ENCODE results near the gene WRNIP1.
A peak's percentile ranks its signal among the peaks of the same experiment; 100 is the strongest.

The WRNIP1 gene

GRCh38 chr6:2725364-2725988 lies 39.7 kb upstream of the WRNIP1 start:
- ATAC-seq: no peak
- TF ChIP-seq, protein P1, sequence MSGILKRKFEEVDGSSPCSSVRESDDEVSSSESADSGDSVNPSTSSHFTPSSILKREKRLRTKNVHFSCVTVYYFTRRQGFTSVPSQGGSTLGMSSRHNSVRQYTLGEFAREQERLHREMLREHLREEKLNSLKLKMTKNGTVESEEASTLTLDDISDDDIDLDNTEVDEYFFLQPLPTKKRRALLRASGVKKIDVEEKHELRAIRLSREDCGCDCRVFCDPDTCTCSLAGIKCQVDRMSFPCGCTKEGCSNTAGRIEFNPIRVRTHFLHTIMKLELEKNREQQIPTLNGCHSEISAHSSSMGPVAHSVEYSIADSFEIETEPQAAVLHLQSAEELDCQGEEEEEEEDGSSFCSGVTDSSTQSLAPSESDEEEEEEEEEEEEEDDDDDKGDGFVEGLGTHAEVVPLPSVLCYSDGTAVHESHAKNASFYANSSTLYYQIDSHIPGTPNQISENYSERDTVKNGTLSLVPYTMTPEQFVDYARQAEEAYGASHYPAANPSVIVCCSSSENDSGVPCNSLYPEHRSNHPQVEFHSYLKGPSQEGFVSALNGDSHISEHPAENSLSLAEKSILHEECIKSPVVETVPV (CRISPR knock-in tag; IDR thresholded peaks at IDR 0.05): no peak
- no peak for TF ChIP-seq ZNF565 (CRISPR knock-in tag; conservative IDR thresholded peaks at IDR 0.05; ENCODE audit: low read depth)

DNA sequence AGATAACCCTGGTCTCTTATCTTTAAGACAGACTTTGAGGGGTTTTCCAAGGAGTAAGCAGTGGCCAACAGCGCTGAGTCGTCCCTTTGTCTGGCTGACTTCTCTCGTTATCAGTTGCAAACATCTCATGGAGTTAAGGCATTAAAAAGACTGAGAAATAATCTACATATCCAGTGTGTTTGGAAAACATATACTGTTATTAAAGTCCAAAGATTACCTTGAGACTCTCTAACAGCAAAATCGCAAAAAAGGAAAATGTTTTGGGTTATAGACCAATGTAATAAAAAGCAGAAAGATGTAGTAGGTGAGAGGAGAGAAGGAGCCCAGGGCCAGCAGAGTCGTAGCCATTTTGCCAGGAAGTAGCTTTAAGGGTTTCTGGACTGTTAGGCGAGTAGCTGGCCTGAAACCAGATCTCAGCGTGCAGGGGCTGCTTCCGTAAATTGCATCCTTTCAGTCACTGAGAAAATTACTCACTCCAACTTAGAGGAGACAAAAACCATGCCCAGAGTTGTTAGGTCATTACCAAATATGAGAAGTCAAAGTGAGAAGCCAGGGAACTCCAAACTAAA lies 39.1 kb upstream of the WRNIP1 start:
- TF ChIP-seq RARB (CRISPR knock-in tag; IDR thresholded peaks at IDR 0.05) (no peak), ZFP3 (CRISPR knock-in tag; IDR thresholded peaks at IDR 0.05) (no peak), ISL1 (CRISPR knock-in tag; IDR thresholded peaks at IDR 0.05) (no peak), OSR1 (CRISPR knock-in tag; IDR thresholded peaks at IDR 0.05) (no peak), BACH2 (CRISPR knock-in tag; IDR thresholded peaks at IDR 0.05; ENCODE audit: borderline replicate concordance) (no peak), ZNF8 (CRISPR knock-in tag; IDR thresholded peaks at IDR 0.05) (no peak), ARNTL (CRISPR knock-in tag; IDR thresholded peaks at IDR 0.05; ENCODE audit: borderline replicate concordance, low read depth) (no peak), ZNF565 (CRISPR knock-in tag; conservative IDR thresholded peaks at IDR 0.05; ENCODE audit: low read depth) (no peak), SNAI2 (CRISPR knock-in tag; IDR thresholded peaks at IDR 0.05) (no peak), PPARA (CRISPR knock-in tag; IDR thresholded peaks at IDR 0.05; ENCODE audit: borderline replicate concordance) (no peak), TCF4 (CRISPR knock-in tag; IDR thresholded peaks at IDR 0.05; ENCODE audit: borderline replicate concordance) (no peak), ZNF70 (CRISPR knock-in tag; IDR thresholded peaks at IDR 0.05) (no peak), TOX (CRISPR knock-in tag; IDR thresholded peaks at IDR 0.05; ENCODE audit: borderline replicate concordance) (no peak), POU6F1 (CRISPR knock-in tag; IDR thresholded peaks at IDR 0.05; ENCODE audit: borderline replicate concordance, low read depth) (no peak), CSDC2 (CRISPR knock-in tag; IDR thresholded peaks at IDR 0.05) (no peak)
- TF ChIP-seq, protein P1 (CRISPR knock-in tag; IDR thresholded peaks at IDR 0.05): no peak
- TF ChIP-seq, protein P2, sequence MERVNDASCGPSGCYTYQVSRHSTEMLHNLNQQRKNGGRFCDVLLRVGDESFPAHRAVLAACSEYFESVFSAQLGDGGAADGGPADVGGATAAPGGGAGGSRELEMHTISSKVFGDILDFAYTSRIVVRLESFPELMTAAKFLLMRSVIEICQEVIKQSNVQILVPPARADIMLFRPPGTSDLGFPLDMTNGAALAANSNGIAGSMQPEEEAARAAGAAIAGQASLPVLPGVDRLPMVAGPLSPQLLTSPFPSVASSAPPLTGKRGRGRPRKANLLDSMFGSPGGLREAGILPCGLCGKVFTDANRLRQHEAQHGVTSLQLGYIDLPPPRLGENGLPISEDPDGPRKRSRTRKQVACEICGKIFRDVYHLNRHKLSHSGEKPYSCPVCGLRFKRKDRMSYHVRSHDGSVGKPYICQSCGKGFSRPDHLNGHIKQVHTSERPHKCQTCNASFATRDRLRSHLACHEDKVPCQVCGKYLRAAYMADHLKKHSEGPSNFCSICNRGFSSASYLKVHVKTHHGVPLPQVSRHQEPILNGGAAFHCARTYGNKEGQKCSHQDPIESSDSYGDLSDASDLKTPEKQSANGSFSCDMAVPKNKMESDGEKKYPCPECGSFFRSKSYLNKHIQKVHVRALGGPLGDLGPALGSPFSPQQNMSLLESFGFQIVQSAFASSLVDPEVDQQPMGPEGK (CRISPR knock-in tag; IDR thresholded peaks at IDR 0.05; ENCODE audit: borderline replicate concordance): no peak
- ATAC-seq: peak; percentile 89

- ATAC-seq: no peak
- no peak for TF ChIP-seq RARB (CRISPR knock-in tag; IDR thresholded peaks at IDR 0.05)
- TF ChIP-seq, protein P1 (CRISPR knock-in tag; IDR thresholded peaks at IDR 0.05): no peak
- TF ChIP-seq BACH2 (CRISPR knock-in tag; IDR thresholded peaks at IDR 0.05; ENCODE audit: borderline replicate concordance): no peak
- no peak for TF ChIP-seq CSDC2 (CRISPR knock-in tag; IDR thresholded peaks at IDR 0.05)
- TF ChIP-seq POU6F1 (CRISPR knock-in tag; IDR thresholded peaks at IDR 0.05; ENCODE audit: borderline replicate concordance, low read depth): no peak
- no peak for TF ChIP-seq TOX (CRISPR knock-in tag; IDR thresholded peaks at IDR 0.05; ENCODE audit: borderline replicate concordance)
- no peak for TF ChIP-seq ISL1 (CRISPR knock-in tag; IDR thresholded peaks at IDR 0.05)
- no peak for TF ChIP-seq OSR1 (CRISPR knock-in tag; IDR thresholded peaks at IDR 0.05)
- TF ChIP-seq ZFP3 (CRISPR knock-in tag; IDR thresholded peaks at IDR 0.05): no peak
- TF ChIP-seq ZC3H10 (CRISPR knock-in tag; IDR thresholded peaks at IDR 0.05): no peak
- no peak for TF ChIP-seq ZNF8 (CRISPR knock-in tag; IDR thresholded peaks at IDR 0.05)
- TF ChIP-seq PPARA (CRISPR knock-in tag; IDR thresholded peaks at IDR 0.05; ENCODE audit: borderline replicate concordance): no peak
- no peak for TF ChIP-seq ARNTL (CRISPR knock-in tag; IDR thresholded peaks at IDR 0.05; ENCODE audit: borderline replicate concordance, low read depth)
- no peak for TF ChIP-seq SNAI2 (CRISPR knock-in tag; IDR thresholded peaks at IDR 0.05)
- no peak for TF ChIP-seq ESRRG (CRISPR knock-in tag; IDR thresholded peaks at IDR 0.05)
- no peak for TF ChIP-seq TSHZ2 (CRISPR knock-in tag; IDR thresholded peaks at IDR 0.05)
- TF ChIP-seq, protein P2 (CRISPR knock-in tag; IDR thresholded peaks at IDR 0.05; ENCODE audit: borderline replicate concordance): no peak
Observed at GRCh38 chr6:2729921-2730320, 35.3 kb upstream of the WRNIP1 start.
